Inflammatory macrophage treated with lipopolysaccharide for 1 hour (primary cell): ENCODE results near the gene CAPN14.

Experiments used
- DNase-seq, 2 donors: peaks; one replicate each; pipeline ENCODE4 v3.0.0-alpha.2; 2020 to 2022

CAPN14 gene

GRCh38 chr2:31223026-31223425 is 5.7 kb upstream of the CAPN14 start:
- no peak for DNase-seq

GRCh38 chr2:31222071-31222470 is 4.8 kb upstream of the CAPN14 start:
- DNase-seq, result no peak

- DNase-seq, result no peak
Measured at GRCh38 chr2:31221544-31221943, 4.2 kb upstream of the CAPN14 start.

- DNase-seq, result peak; percentile 76 to 78
Measured at GRCh38 chr2:31219131-31219969, 2.0 kb upstream of the CAPN14 start.

GRCh38 chr2:31216734-31217133 is 581 bp downstream of the CAPN14 start:
- no peak for DNase-seq

- no peak for DNase-seq
Measured at GRCh38 chr2:31214444-31214915, 2.8 kb downstream of the CAPN14 start.

- no peak for DNase-seq
Measured at GRCh38 chr2:31213601-31214443, 3.5 kb downstream of the CAPN14 start.

GRCh38 chr2:31212659-31213600 is 4.4 kb downstream of the CAPN14 start:
- no peak for DNase-seq

GRCh38 chr2:31208240-31208639 is 9.1 kb downstream of the CAPN14 start:
- no peak for DNase-seq

- no peak for DNase-seq
Measured at GRCh38 chr2:31207790-31208189, 9.5 kb downstream of the CAPN14 start.

- no peak for DNase-seq
Measured at GRCh38 chr2:31205613-31206012, 11.7 kb downstream of the CAPN14 start.

- no peak for DNase-seq
Measured at GRCh38 chr2:31205186-31205585, 12.1 kb downstream of the CAPN14 start.

- no peak for DNase-seq
Measured at GRCh38 chr2:31204783-31205182, 12.5 kb downstream of the CAPN14 start.

- DNase-seq, result no peak
Measured at GRCh38 chr2:31203916-31204315, 13.4 kb downstream of the CAPN14 start.

- DNase-seq, result no peak
Measured at GRCh38 chr2:31202833-31203232, 14.5 kb downstream of the CAPN14 start.

- no peak for DNase-seq
Measured at GRCh38 chr2:31202041-31202440, 15.3 kb downstream of the CAPN14 start.

GRCh38 chr2:31200972-31201371 is 16.3 kb downstream of the CAPN14 start:
- no peak for DNase-seq

GRCh38 chr2:31199206-31199605 is 18.1 kb downstream of the CAPN14 start:
- no peak for DNase-seq

GRCh38 chr2:31197669-31198068 is 19.6 kb downstream of the CAPN14 start:
- DNase-seq, result no peak

- DNase-seq, result no peak
Measured at GRCh38 chr2:31197166-31197565, 20.1 kb downstream of the CAPN14 start.

GRCh38 chr2:31196622-31197021 is 20.7 kb downstream of the CAPN14 start:
- no peak for DNase-seq

GRCh38 chr2:31193806-31194205 is 23.5 kb downstream of the CAPN14 start:
- no peak for DNase-seq
